Lower lobe of right lung (tissue), 2 donors: ENCODE results near the gene COMMD6. TPM values are rescaled to one million over a fixed set of nuclear protein-coding genes. Genes with fewer than 3 reads are reported as not detected.

Experiments
- ATAC-seq, 2 donors: fragments of 200-7000 bp; cut with Tn5 transposase; one replicate each; pipeline ENCODE4 v1.9.1; 2020 to 2022; ENCODE audit warnings: mild to moderate bottlenecking in 2 of 2, moderate library complexity in 2 of 2
- DNase-seq: peaks from one replicate; pipeline ENCODE4 v3.0.0-alpha.2; 2020
- H3K27ac ChIP-seq: fragments of 200-600 bp; one replicate; pipeline ENCODE4 v1.8.0; 2022
- H3K27me3 ChIP-seq: fragments of 200-600 bp; one replicate; pipeline ENCODE4 v1.8.0; 2022; ENCODE audit warnings: low read depth
- H3K36me3 ChIP-seq: fragments of 200-600 bp; one replicate; pipeline ENCODE4 v1.8.0; 2022; ENCODE audit warnings: mild to moderate bottlenecking
- H3K4me1 ChIP-seq: fragments of 200-600 bp; one replicate; pipeline ENCODE4 v1.8.0; 2022
- H3K4me3 ChIP-seq: fragments of 200-600 bp; one replicate; pipeline ENCODE4 v1.8.0; 2022; ENCODE audit warnings: mild to moderate bottlenecking
- H3K9me3 ChIP-seq: fragments of 200-600 bp; one replicate; pipeline ENCODE4 v1.8.0; 2022
- intact Hi-C: fragments of 100-400 bp; cut with DNase I; formaldehyde crosslinking; loops from one replicate; pipeline ENCODE4 v1.11.0; 2022
- total RNA-seq: library from RNA; stranded (reverse); fragmentation: NEBNext Ultra II Directional; extraction: Animal tissue kit (Norgen Biotek cat#: 25700); gene quantifications from one replicate; pipeline ENCODE4 v1.2.1, GENCODE V29; 2021
- TF ChIP-seq, protein P1 (sequence below): fragments of 200-600 bp; IDR thresholded peaks from one replicate; pipeline ENCODE4 v1.8.0; 2022; ENCODE audit warnings: antibody characterized with exemption, mild to moderate bottlenecking
- donor health status: DM: no; HTN: yes; CAD: no; lungs with severe emphysema.

The COMMD6 gene
- total RNA-seq, 1 donor from 2014 or later: 136 TPM

DNA sequence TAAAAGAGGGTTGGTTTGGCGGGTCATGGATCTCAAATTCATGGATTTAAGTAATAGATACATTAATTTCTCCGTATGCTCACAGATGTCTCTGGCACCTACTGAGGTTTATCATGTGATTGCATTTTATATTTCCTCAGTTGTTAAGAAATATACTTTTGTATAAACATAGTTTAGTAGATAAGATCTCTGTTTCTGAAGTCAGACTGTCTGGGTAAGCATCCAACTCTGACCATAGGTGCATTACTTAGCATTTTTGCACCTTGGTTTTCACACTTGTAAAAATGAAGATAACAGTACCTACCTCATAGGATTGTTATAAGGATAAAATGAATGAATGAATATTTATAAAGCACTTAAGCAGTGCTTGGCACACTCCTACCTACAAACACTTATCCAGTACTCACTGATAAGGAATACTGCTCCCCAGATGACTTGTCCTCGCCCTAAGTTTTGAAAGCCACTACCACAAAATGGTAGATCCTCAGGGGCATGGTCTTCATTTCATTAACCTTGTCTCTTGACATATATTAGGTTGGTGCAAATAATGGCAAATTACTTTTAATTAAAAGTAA is 26.5 kb downstream of the COMMD6 start:
- ATAC-seq: peak in 1 of 2 donors; percentile 80
- intact Hi-C loops: no loop called here
- Histone ChIP-seq H3K9me3 (no peaks in the 10 kb centered on the region), H3K4me1 (no peaks in the 10 kb centered on the region), H3K36me3 (no peaks in the 10 kb centered on the region), H3K27ac (no peak overlapping the region), H3K4me3 (no peak overlapping the region), H3K27me3 (no peaks in the 10 kb centered on the region)
- no peak for DNase-seq
- TF ChIP-seq, protein P1, sequence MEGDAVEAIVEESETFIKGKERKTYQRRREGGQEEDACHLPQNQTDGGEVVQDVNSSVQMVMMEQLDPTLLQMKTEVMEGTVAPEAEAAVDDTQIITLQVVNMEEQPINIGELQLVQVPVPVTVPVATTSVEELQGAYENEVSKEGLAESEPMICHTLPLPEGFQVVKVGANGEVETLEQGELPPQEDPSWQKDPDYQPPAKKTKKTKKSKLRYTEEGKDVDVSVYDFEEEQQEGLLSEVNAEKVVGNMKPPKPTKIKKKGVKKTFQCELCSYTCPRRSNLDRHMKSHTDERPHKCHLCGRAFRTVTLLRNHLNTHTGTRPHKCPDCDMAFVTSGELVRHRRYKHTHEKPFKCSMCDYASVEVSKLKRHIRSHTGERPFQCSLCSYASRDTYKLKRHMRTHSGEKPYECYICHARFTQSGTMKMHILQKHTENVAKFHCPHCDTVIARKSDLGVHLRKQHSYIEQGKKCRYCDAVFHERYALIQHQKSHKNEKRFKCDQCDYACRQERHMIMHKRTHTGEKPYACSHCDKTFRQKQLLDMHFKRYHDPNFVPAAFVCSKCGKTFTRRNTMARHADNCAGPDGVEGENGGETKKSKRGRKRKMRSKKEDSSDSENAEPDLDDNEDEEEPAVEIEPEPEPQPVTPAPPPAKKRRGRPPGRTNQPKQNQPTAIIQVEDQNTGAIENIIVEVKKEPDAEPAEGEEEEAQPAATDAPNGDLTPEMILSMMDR: no peak

DNA sequence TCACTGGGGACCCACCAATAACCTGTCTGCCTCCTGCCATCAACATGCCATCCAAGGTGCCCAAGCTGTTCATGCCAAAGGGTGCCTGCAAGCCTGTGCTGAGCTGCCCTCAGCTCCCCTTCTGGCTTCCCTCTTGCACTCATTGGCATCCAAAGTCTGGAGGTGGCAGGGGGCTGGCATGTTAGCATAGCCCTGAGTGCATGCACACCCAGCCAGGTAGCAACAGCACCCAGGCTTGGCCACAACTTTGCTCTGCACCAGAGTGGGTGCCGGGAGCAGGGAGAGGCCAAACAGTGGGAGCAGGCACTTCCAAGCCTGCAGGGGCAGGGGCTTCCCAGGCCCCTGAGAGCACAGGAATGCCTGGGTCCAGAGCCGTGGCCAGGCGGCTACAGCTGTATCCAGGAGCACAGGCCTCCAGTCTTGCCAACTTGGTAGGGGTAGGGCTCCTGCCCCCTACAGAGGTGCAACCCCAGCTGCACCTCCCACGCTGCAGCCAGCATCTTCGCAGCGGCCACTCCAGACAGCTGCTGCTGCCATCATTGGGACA is 29.6 kb downstream of the COMMD6 start:
- Histone ChIP-seq H3K27me3 (no peaks in the 10 kb centered on the region), H3K4me1 (no peaks in the 10 kb centered on the region), H3K9me3 (no peaks in the 10 kb centered on the region), H3K27ac (no peak overlapping the region), H3K36me3 (no peaks in the 10 kb centered on the region), H3K4me3 (no peak overlapping the region)
- intact Hi-C loops: no loop called here
- ATAC-seq: peak in 1 of 2 donors; percentile 26
- TF ChIP-seq, protein P1: no peak
- DNase-seq: no peak

DNA sequence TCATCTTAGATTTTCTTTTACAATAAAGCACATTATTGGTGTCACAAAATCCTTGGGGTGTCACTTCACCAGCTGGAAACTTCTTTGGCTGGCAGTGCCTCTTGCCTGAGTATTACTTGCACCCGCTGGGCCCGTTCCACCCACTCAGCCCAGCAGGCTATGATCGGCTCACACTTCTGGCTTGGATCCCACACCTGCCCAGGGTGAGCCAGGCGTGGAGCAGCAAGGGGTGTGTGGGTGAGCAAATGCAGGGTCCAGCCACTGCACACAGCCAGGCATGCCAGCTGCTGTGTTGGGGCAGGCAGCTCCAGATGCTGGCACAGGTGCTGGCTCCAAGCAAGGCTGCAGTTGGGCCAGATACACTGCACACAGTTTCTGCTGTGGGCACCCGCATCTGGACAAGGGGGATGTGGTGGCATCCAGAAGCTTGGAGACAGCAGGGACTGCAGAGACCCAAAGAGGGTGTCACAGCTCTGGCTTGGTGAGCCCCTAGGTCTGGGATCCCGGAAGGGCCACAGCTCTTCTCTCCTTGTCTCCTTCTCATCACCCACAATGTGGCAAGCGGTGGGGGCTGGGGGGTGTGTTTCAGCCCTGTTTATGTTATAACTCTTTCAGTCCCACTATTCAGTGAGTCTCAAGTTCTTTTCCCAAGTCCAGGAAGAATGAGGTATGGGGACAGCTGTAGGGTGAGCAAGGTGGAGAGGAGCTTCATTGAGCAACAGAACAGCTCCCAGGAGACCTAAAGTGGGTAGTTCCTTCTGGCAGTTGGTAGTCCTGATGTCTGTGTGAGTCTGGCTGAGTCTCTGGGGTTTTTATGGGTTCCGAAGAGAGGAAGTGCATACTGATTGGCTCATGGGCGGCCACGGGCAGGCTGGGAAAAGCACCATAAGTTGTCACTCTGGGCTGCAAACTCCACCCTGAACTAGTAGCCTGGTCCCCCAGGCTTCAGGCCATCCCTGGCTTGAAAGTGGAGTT is 30.3 kb downstream of the COMMD6 start:
- TF ChIP-seq, protein P1: no peak
- no peaks in the 10 kb centered on the region for H3K9me3 ChIP-seq
- intact Hi-C loops: no loop called here
- DNase-seq (no peak), ATAC-seq (peak in 1 of 2 donors; percentile 19)
- no peaks in the 10 kb centered on the region for H3K4me1 ChIP-seq
- no peaks in the 10 kb centered on the region for H3K27me3 ChIP-seq
- H3K4me3 ChIP-seq: no peak overlapping the region
- H3K27ac ChIP-seq: no peak overlapping the region
- H3K36me3 ChIP-seq: no peaks in the 10 kb centered on the region

DNA sequence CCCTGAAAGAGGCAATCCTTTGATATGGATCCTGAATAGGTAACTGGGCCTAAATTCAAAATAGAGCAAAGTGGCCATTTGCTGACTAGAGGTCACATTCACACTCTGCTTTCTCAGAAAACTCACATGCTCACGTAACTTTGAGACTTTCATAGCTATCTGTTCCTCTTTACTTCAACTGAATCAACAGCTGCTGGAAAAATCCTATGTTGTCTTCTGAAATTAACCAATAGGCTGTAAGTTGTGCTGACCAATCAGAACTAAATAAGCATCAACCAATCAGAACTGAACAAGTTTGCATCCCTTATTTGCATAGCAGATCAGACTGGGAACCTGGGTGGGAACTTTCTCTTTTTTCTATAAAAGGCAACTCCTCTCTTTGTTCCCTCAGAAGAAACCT is 31.6 kb downstream of the COMMD6 start:
- DNase-seq (no peak), ATAC-seq (no peak)
- no peaks in the 10 kb centered on the region for H3K4me1 ChIP-seq
- H3K27me3 ChIP-seq: no peaks in the 10 kb centered on the region
- H3K27ac ChIP-seq: no peak overlapping the region
- H3K9me3 ChIP-seq: no peaks in the 10 kb centered on the region
- intact Hi-C loops: no loop called here
- TF ChIP-seq, protein P1: no peak
- no peaks in the 10 kb centered on the region for H3K36me3 ChIP-seq
- no peak overlapping the region for H3K4me3 ChIP-seq

DNA sequence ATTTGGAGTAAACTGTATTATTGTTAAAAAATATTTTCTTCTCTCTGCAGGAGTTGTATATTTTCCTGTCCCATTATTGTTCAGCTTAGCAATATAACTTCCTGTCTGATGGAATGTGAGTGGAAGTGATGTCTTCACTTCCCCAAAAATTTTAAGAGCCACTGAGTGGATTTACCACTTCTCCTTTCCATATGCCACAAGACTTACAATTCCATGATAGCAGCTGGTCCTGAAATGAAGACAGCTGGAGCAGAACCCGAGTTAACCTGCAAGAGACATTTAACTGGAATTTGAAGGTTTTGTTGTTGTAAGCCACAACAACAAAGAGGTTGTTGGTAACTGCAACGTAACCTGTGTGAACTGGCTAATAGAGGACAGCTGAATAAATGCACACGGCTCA is 32.3 kb downstream of the COMMD6 start:
- no peaks in the 10 kb centered on the region for H3K27me3 ChIP-seq
- DNase-seq (no peak), ATAC-seq (peak; percentile 28 to 51)
- intact Hi-C loops: no loop called here
- no peak overlapping the region for H3K4me3 ChIP-seq
- H3K9me3 ChIP-seq: no peaks in the 10 kb centered on the region
- no peaks in the 10 kb centered on the region for H3K4me1 ChIP-seq
- H3K27ac ChIP-seq: no peak overlapping the region
- TF ChIP-seq, protein P1: no peak
- no peaks in the 10 kb centered on the region for H3K36me3 ChIP-seq
